ENCODE measurements around the gene DDAH1. TPM values are rescaled to one million over a fixed set of nuclear protein-coding genes. Genes with fewer than 3 reads are reported as not detected.
A peak's percentile ranks its signal among the peaks of the same experiment; 100 is the strongest.

Gene DDAH1
- total and polyA plus RNA-seq, 4 donors = 12.8 to 54.6 (median 28.7) TPM

DNA sequence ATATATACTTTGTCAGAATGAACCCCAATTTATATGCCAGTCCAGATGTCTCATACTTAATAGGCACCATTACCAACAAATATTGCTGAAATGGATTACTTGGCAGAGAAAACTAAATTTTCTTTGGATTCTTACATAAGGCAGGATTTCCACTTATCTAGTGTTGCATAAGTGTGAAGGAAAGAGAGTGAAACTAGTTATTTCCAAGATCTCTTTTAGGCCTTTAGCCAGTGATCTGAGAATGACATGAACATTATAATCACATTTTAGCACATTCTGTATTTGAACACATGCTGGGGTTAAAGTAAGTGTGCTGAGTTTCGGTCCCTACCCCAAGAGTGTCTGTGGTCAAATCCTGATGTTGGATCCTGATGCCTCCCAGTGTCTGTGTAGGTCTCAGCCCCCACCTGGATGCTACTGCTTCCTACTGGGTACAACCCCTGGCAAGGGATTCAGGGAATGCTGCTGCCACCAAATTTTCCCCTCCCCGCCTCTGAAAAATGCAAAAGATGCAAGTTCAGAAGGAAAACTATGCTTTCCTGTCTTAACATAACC lies 11.2 kb downstream of the DDAH1 start:
- WGBS, 2 donors = 76 to 81% methylated on average over 2 of the region's 2 CpGs
- intact Hi-C loops (cut with DNase I) = no loop called here
- DNase-seq = no peak

DNA sequence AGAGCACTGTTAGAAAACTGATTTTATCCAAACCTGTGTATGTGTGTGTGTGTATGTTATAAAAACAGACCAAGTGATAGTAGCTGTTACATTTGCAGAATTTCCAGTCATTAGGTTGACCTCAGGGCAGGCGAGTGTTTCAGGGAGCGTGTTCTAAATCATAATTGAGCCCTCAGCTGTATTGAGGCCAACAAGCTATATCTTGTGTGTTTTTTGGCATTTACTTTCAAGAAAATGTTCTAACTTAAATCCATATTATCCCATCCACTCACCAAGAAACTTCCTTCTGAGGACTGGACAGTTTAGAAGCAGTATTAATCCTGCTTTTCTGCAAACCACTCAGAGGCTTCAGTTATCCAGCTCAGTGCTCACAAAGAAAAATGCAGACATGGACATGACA lies 12.0 kb downstream of the DDAH1 start:
- Histone ChIP-seq H3K36me3 (ENCODE audit: control insufficient read depth in 1 of 2, insufficient read depth in 2 of 2, low read length in 1 of 2) (no peaks in the 10 kb centered on the region), H3K27me3 (ENCODE audit: control insufficient read depth in 1 of 2, insufficient read depth in 2 of 2, low read length in 1 of 2) (no peaks in the 10 kb centered on the region), H3K4me3 (ENCODE audit: low read length in 2 of 2) (no peak overlapping the region), H3K4me1 (ENCODE audit: control insufficient read depth in 1 of 2, insufficient read depth in 2 of 2, low read length in 2 of 2) (peaks cover 0 to 8% of the 10 kb centered on the region in 2 donors), H3K9me3 (ENCODE audit: control insufficient read depth, low read length) (no peaks in the 10 kb centered on the region), H3K27ac (ENCODE audit: low read depth in 1 of 2, low read length in 2 of 2) (no peak overlapping the region)
- no peak for ATAC-seq (ENCODE audit: low FRiP score)
- WGBS, 2 donors = 25 to 27% methylated on average over 2 of the region's 2 CpGs
- intact Hi-C loops (cut with DNase I) = no loop called here
- no peak for DNase-seq

More for the DNA sequence above, 11.2 kb downstream of the DDAH1 start:
- Histone ChIP-seq H3K36me3 (ENCODE audit: control insufficient read depth in 1 of 2, insufficient read depth in 2 of 2, low read length in 1 of 2) (no peaks in the 10 kb centered on the region), H3K4me1 (ENCODE audit: control insufficient read depth in 1 of 2, insufficient read depth in 2 of 2, low read length in 2 of 2) (peaks cover 0 to 8% of the 10 kb centered on the region in 2 donors), H3K27ac (ENCODE audit: low read depth in 1 of 2, low read length in 2 of 2) (peak overlapping the region in 1 of 2 donors; percentile 5), H3K4me3 (ENCODE audit: low read length in 2 of 2) (no peak overlapping the region), H3K27me3 (ENCODE audit: control insufficient read depth in 1 of 2, insufficient read depth in 2 of 2, low read length in 1 of 2) (no peaks in the 10 kb centered on the region), H3K9me3 (ENCODE audit: control insufficient read depth, low read length) (no peaks in the 10 kb centered on the region)
- no peak for ATAC-seq (ENCODE audit: low FRiP score)

DNA sequence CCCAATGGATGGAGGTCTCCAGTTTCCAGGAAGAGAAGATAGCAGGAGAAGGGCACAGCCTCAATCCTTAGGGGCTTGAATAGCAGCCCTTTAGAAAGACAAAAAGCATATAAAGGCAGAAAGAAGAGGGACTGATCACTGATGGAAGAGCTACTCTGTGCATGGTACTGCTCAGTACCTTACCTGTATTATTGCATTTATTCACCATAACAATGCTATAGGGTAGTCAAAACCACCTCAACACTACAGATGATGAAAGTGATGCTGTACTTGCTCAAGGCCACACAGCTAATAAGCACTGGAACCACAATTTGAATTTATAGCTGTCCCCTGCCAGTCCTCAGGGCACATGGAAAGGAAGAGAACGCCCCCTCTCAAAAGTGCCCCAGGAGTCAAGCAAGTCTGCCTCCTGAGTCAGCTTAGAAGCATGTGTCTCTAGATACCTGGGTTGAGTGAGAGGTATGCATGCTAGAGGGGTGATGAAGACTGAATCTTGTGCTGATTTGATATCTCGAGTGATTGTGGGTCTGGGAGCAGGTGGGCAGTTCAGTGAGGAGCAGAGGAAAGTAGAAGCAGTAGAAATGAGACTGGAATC lies 13.6 kb downstream of the DDAH1 start:
- Histone ChIP-seq H3K27me3 (ENCODE audit: control insufficient read depth in 1 of 2, insufficient read depth in 2 of 2, low read length in 1 of 2) (no peaks in the 10 kb centered on the region), H3K27ac (ENCODE audit: low read depth in 1 of 2, low read length in 2 of 2) (no peak overlapping the region), H3K36me3 (ENCODE audit: control insufficient read depth in 1 of 2, insufficient read depth in 2 of 2, low read length in 1 of 2) (no peaks in the 10 kb centered on the region), H3K4me3 (ENCODE audit: low read length in 2 of 2) (no peak overlapping the region), H3K9me3 (ENCODE audit: control insufficient read depth, low read length) (no peaks in the 10 kb centered on the region), H3K4me1 (ENCODE audit: control insufficient read depth in 1 of 2, insufficient read depth in 2 of 2, low read length in 2 of 2) (peaks cover 0 to 8% of the 10 kb centered on the region in 2 donors)
- WGBS, 2 donors = 94 to 95% methylated on average over 2 of the region's 2 CpGs
- no peak for DNase-seq
- intact Hi-C loops (cut with DNase I) = no loop called here
- no peak for ATAC-seq (ENCODE audit: low FRiP score)

DNA sequence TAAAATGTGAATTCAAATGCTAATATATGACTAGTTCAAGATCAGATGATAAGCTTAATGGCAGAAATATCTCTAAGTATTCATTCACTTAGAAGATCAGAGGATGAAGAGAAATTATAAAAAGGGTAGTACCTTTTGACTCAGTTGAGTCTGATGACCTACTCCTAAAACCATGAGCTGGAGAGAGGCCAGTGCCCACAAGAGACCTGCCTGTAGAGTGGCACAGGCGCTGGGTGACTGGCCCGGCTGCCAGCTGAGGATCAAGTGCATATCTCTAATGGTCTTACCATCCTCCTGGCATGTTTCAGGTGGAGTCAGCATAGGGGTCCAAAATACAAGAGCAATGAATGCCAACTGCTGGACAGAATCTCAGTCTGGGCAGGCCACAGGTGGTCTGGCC lies 14.1 kb downstream of the DDAH1 start:
- no peak overlapping the region for H3K4me3 ChIP-seq (ENCODE audit: low read length in 2 of 2)
- intact Hi-C loops (cut with DNase I) = no loop called here
- H3K27ac ChIP-seq (ENCODE audit: low read depth in 1 of 2, low read length in 2 of 2) = no peak overlapping the region
- H3K27me3 ChIP-seq (ENCODE audit: control insufficient read depth in 1 of 2, insufficient read depth in 2 of 2, low read length in 1 of 2) = no peaks in the 10 kb centered on the region
- WGBS, 2 donors = 41 to 53% methylated on average over 2 of the region's 2 CpGs
- H3K9me3 ChIP-seq (ENCODE audit: control insufficient read depth, low read length) = no peaks in the 10 kb centered on the region
- peaks cover 0 to 8% of the 10 kb centered on the region in 2 donors for H3K4me1 ChIP-seq (ENCODE audit: control insufficient read depth in 1 of 2, insufficient read depth in 2 of 2, low read length in 2 of 2)
- no peaks in the 10 kb centered on the region for H3K36me3 ChIP-seq (ENCODE audit: control insufficient read depth in 1 of 2, insufficient read depth in 2 of 2, low read length in 1 of 2)
- ATAC-seq (ENCODE audit: low FRiP score) = no peak
- DNase-seq = no peak

DNA sequence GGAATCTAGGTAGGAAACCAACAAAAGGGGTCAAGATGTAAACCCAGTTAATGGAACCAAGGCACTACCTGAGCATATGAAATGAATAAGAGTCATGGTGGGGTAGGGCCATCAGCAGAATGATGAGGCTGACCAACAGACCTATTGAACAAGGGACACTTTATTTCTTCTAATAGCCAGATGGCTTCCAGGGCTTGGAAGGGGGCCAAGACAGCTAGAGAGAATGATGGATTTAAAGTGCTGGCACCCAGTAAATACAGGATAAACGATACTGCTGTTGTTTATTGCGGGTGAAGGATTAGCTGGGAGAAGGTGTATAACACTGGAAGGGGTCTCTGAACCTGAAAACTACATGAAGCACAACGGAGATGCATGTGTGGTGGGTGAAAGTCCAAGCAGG lies 15.6 kb downstream of the DDAH1 start:
- no peaks in the 10 kb centered on the region for H3K27me3 ChIP-seq (ENCODE audit: control insufficient read depth in 1 of 2, insufficient read depth in 2 of 2, low read length in 1 of 2)
- H3K4me1 ChIP-seq (ENCODE audit: control insufficient read depth in 1 of 2, insufficient read depth in 2 of 2, low read length in 2 of 2) = peaks cover 2 to 8% of the 10 kb centered on the region in 2 donors
- intact Hi-C loops (cut with DNase I) = no loop called here
- no peaks in the 10 kb centered on the region for H3K36me3 ChIP-seq (ENCODE audit: control insufficient read depth in 1 of 2, insufficient read depth in 2 of 2, low read length in 1 of 2)
- H3K4me3 ChIP-seq (ENCODE audit: low read length in 2 of 2) = no peak overlapping the region
- no peak overlapping the region for H3K27ac ChIP-seq (ENCODE audit: low read depth in 1 of 2, low read length in 2 of 2)
- no peak for ATAC-seq (ENCODE audit: low FRiP score)
- DNase-seq = no peak
- WGBS, 2 donors = 59 to 65% methylated on average over 3 of the region's 3 CpGs
- no peaks in the 10 kb centered on the region for H3K9me3 ChIP-seq (ENCODE audit: control insufficient read depth, low read length)

DNA sequence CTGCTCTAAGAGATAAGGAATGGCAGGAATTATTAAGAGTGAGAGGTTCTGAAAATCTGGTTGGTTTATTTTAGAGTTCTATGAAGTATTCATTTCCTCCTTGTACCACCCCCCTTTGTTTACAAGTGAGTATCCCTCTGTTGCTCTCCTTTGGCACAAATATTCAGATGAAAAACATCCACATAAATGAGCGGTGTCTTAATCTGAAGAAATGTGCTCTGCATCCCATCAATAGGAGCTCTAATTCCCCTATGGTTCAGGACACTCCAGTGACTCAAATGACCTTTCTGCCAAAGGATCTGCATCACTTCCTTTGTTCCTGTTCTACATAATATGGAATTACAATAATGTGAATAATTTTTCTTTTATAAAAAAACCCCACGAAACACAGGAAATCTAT lies 16.6 kb downstream of the DDAH1 start:
- 28 to 50% methylated on average over 2 of the region's 2 CpGs for WGBS, 2 donors
- ATAC-seq (ENCODE audit: low FRiP score) (no peak), DNase-seq (no peak)
- H3K4me3 ChIP-seq (ENCODE audit: low read length in 2 of 2) = no peak overlapping the region
- H3K4me1 ChIP-seq (ENCODE audit: control insufficient read depth in 1 of 2, insufficient read depth in 2 of 2, low read length in 2 of 2) = peaks cover 2 to 7% of the 10 kb centered on the region in 2 donors
- H3K27me3 ChIP-seq (ENCODE audit: control insufficient read depth in 1 of 2, insufficient read depth in 2 of 2, low read length in 1 of 2) = no peaks in the 10 kb centered on the region
- H3K36me3 ChIP-seq (ENCODE audit: control insufficient read depth in 1 of 2, insufficient read depth in 2 of 2, low read length in 1 of 2) = no peaks in the 10 kb centered on the region
- intact Hi-C loops (cut with DNase I) = no loop called here
- H3K9me3 ChIP-seq (ENCODE audit: control insufficient read depth, low read length) = no peaks in the 10 kb centered on the region
- H3K27ac ChIP-seq (ENCODE audit: low read depth in 1 of 2, low read length in 2 of 2) = no peak overlapping the region

DNA sequence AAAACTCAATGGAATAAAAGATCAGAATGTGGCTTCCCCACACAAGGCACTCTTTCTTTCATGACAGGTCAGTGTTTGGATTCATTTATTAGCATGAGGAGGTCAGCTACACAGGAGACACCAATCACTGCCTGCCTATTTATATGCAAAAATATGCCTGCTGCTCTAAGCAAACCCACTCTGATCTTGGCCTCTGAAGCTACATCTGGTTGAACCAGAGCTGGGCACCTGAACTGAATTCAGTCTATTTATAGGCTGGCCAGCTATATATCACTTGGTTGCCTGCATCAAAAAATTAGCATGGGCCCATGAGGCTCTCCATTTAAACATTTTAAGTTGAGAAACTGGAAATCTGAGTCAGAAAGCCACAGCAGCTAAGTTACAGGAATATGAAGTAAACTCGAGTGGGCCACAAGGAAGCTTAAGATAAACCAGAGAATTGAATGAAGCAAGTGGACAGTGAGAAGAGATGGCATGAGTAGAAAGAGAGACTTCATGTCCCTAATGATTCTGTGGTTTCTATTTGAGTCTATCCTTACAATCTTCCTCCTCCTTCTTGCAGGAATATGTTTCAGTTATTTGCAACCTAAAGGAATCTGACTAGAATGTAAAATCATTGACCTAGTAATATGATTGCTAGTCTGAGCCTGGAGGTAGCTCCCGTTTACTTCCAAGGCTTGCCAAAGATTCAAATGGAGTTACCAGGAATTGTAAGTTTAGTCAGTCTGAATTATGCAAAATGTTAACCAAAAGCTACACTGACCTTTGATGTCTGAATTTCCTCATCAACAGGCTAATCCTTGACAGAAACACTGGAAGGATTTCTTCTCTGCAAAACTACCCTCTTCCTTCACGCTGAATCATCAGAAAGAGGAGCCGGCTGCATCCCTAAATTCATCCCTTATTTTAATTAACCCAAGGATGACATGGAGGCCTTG lies 17.7 kb downstream of the DDAH1 start:
- H3K27me3 ChIP-seq (ENCODE audit: control insufficient read depth in 1 of 2, insufficient read depth in 2 of 2, low read length in 1 of 2) = no peaks in the 10 kb centered on the region
- no peak for ATAC-seq (ENCODE audit: low FRiP score)
- no peak overlapping the region for H3K4me3 ChIP-seq (ENCODE audit: low read length in 2 of 2)
- no peaks in the 10 kb centered on the region for H3K36me3 ChIP-seq (ENCODE audit: control insufficient read depth in 1 of 2, insufficient read depth in 2 of 2, low read length in 1 of 2)
- no peak for DNase-seq
- 77 to 80% methylated on average over 4 of the region's 4 CpGs for WGBS, 2 donors
- peaks cover 0 to 2% of the 10 kb centered on the region in 2 donors for H3K4me1 ChIP-seq (ENCODE audit: control insufficient read depth in 1 of 2, insufficient read depth in 2 of 2, low read length in 2 of 2)
- intact Hi-C loops (cut with DNase I) = no loop called here
- no peak overlapping the region for H3K27ac ChIP-seq (ENCODE audit: low read depth in 1 of 2, low read length in 2 of 2)
- H3K9me3 ChIP-seq (ENCODE audit: control insufficient read depth, low read length) = no peaks in the 10 kb centered on the region

DNA sequence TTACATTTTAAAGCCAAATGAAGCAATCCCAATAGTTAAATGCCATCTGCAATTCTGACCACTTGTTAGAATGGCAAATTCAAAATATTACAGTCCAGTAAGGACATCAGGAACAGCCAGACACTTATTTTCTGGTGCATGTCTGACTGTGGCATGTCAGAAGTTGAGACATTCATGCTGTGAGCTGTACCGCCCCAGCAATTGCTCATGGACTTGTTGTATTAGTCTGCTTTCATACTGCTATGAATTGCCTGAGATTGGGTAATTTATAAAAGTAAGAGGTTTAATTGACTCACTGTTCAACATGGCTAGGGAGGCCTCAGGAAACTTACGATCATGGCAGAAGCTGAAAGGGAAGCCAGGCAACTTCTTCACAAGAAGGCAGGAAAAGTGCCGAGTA lies 19.1 kb downstream of the DDAH1 start:
- intact Hi-C loops (cut with DNase I) = no loop called here

More for the DNA sequence above, 19.1 kb downstream of the DDAH1 start:
- no peak for DNase-seq
- H3K4me1 ChIP-seq (ENCODE audit: control insufficient read depth in 1 of 2, insufficient read depth in 2 of 2, low read length in 2 of 2) = peaks cover 2 to 3% of the 10 kb centered on the region in 2 donors
- no peaks in the 10 kb centered on the region for H3K9me3 ChIP-seq (ENCODE audit: control insufficient read depth, low read length)
- H3K27me3 ChIP-seq (ENCODE audit: control insufficient read depth in 1 of 2, insufficient read depth in 2 of 2, low read length in 1 of 2) = no peaks in the 10 kb centered on the region
- 93 to 94% methylated on average over 3 of the region's 3 CpGs for WGBS, 2 donors
- no peaks in the 10 kb centered on the region for H3K36me3 ChIP-seq (ENCODE audit: control insufficient read depth in 1 of 2, insufficient read depth in 2 of 2, low read length in 1 of 2)
- ATAC-seq (ENCODE audit: low FRiP score) = no peak
- no peak overlapping the region for H3K4me3 ChIP-seq (ENCODE audit: low read length in 2 of 2)
- no peak overlapping the region for H3K27ac ChIP-seq (ENCODE audit: low read depth in 1 of 2, low read length in 2 of 2)

Data from aorta (tissue), 5 donors.